ENCODE data around the gene WASL.

- no peak for TF ChIP-seq EZH2 (IDR thresholded peaks at IDR 0.05; ENCODE audit: borderline replicate concordance, low read depth, low read length, poor library complexity, severe bottlenecking)
- TF ChIP-seq CTCF (conservative IDR thresholded peaks at IDR 0.05; ENCODE audit: low read depth, low read length) = no peak
These were observed 19.7 kb upstream of the WASL start for GRCh38 chr7:123768493-123768892.

Data from A673 (cell line).